Vagina (tissue), 2 donors: Measurements from ENCODE around the gene TMEM52. TPM values are rescaled to one million over a fixed set of nuclear protein-coding genes. Genes with fewer than 3 reads are reported as not detected.
"Not testable (repeated sequence)": the region's sequence is repeated elsewhere in the genome, so short reads cannot be mapped to it uniquely, and the experiment has no call there.

Experiments
- DNase-seq, 2 donors: peaks; one replicate each; pipeline ENCODE4 v3.0.0-alpha.2; 2017; ENCODE audit errors: extremely low spot score in 2 of 2
- H3K27ac ChIP-seq: fragments of 200-600 bp; sonication (generic); one replicate; pipeline ENCODE4 v1.5.1; 2019
- H3K27me3 ChIP-seq: fragments of 200-600 bp; sonication (generic); one replicate; pipeline ENCODE4 v1.5.1; 2019
- H3K36me3 ChIP-seq, 2 donors: fragments of 200-600 bp; sonication (generic); one replicate each; pipeline ENCODE4 v1.5.1; 2017 to 2019
- H3K4me1 ChIP-seq: fragments of 200-600 bp; sonication (generic); one replicate; pipeline ENCODE4 v1.5.1; 2019
- H3K4me3 ChIP-seq, 2 donors: fragments of 200-600 bp; sonication (generic); 1 replicate in 1 of 2; 2 replicates in 1 of 2; pipeline ENCODE4 v1.5.1; 2016 to 2019
- H3K9me3 ChIP-seq: fragments of 200-600 bp; sonication (generic); one replicate; pipeline ENCODE4 v1.5.1; 2019
- POLR2A ChIP-seq, 2 donors: fragments of 450-650 bp; IDR thresholded peaks; one replicate each; pipeline ENCODE4 v1.6.1; 2017; ENCODE audit warnings: antibody characterized with exemption in 2 of 2, mild to moderate bottlenecking in 2 of 2, moderate library complexity in 2 of 2
- POLR2AphosphoS5 ChIP-seq, 2 donors: sonication (generic); formaldehyde crosslinking; IDR thresholded peaks; one replicate each; pipeline ENCODE4 v1.9.0; 2017; ENCODE audit warnings: antibody characterized with exemption in 2 of 2, mild to moderate bottlenecking in 2 of 2, low read depth in 1 of 2; ENCODE audit not compliant: insufficient read depth in 1 of 2
- intact Hi-C: fragments of 100-400 bp; cut with DNase I; formaldehyde crosslinking; loops from one replicate; pipeline ENCODE4 v1.15.1; 2023
- total RNA-seq: library from RNA; depleted of rRNA; stranded (reverse); fragments of >200 nt; gene quantifications from one replicate; pipeline ENCODE4 v1.2.3, GENCODE V29; 2016
- TF ChIP-seq, protein P1 (sequence below), 3 experiments: fragments of 450-650 bp in 2 of 3; fragments of 200-600 bp in 1 of 3; sonication (generic) in 1 of 3; IDR thresholded peaks; one replicate each; pipeline ENCODE4 v1.5.1; 2017 to 2019; ENCODE audit warnings: antibody characterized with exemption in 3 of 3, mild to moderate bottlenecking in 2 of 3, moderate library complexity in 2 of 3

TMEM52 gene
- total RNA-seq, 1 donor from 2014 or later = 5.9 TPM

DNA sequence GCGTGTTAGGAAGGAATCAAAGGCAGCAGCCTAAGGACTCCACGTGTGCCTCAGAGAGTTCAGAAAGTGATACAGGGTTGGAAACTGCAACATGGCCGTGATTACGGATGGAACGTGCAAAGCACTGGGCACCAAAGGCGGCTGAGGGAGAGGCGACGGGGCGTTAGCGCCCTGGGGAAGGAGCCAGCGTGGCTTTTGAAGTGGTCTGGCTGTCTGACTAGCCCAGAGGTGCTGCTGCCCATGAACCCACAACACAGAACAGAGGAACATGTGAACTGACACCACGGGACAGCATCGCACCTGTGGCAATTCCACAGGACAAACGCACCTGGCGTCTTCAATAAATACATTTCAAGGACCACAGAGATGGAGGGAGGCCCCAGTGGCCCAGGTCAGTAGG lies 18.0 kb upstream of the TMEM52 start:
- intact Hi-C loops = no loop called here
- H3K4me3 ChIP-seq = no peak overlapping the region
- no peak for TF ChIP-seq POLR2AphosphoS5 (IDR thresholded peaks at IDR 0.05; ENCODE audit: insufficient read depth in 1 of 2, low read depth in 1 of 2)
- TF ChIP-seq, protein P1, sequence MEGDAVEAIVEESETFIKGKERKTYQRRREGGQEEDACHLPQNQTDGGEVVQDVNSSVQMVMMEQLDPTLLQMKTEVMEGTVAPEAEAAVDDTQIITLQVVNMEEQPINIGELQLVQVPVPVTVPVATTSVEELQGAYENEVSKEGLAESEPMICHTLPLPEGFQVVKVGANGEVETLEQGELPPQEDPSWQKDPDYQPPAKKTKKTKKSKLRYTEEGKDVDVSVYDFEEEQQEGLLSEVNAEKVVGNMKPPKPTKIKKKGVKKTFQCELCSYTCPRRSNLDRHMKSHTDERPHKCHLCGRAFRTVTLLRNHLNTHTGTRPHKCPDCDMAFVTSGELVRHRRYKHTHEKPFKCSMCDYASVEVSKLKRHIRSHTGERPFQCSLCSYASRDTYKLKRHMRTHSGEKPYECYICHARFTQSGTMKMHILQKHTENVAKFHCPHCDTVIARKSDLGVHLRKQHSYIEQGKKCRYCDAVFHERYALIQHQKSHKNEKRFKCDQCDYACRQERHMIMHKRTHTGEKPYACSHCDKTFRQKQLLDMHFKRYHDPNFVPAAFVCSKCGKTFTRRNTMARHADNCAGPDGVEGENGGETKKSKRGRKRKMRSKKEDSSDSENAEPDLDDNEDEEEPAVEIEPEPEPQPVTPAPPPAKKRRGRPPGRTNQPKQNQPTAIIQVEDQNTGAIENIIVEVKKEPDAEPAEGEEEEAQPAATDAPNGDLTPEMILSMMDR (IDR thresholded peaks at IDR 0.05) = no peak
- no peak for TF ChIP-seq POLR2A (IDR thresholded peaks at IDR 0.05)

DNA sequence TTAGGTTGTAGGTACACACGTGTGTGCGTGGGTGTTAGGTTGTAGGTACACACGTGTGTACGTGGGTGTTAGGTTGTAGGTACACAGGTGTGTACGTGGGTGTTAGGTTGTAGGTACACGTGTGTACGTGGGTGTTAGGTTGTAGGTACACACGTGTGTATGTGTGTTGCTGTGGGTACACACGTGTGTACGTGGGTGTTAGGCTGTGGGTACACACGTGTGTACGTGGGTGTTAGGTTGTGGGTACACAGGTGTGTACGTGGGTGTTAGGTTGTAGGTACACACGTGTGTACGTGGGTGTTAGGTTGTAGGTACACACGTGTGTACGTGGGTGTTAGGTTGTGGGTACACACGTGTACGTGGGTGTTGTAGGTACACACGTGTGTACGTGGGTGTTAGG lies 15.8 kb upstream of the TMEM52 start:
- H3K9me3 ChIP-seq, H3K27me3 ChIP-seq, H3K27ac ChIP-seq, H3K36me3 ChIP-seq, DNase-seq, H3K4me1 ChIP-seq, intact Hi-C loops, H3K4me3 ChIP-seq: not testable (repeated sequence)

More for the DNA sequence above, 18.0 kb upstream of the TMEM52 start:
- Histone ChIP-seq H3K27ac (no peak overlapping the region), H3K36me3 (no peaks in the 10 kb centered on the region), H3K27me3 (no peaks in the 10 kb centered on the region), H3K9me3 (no peaks in the 10 kb centered on the region), H3K4me1 (no peaks in the 10 kb centered on the region)
- no peak for DNase-seq

DNA sequence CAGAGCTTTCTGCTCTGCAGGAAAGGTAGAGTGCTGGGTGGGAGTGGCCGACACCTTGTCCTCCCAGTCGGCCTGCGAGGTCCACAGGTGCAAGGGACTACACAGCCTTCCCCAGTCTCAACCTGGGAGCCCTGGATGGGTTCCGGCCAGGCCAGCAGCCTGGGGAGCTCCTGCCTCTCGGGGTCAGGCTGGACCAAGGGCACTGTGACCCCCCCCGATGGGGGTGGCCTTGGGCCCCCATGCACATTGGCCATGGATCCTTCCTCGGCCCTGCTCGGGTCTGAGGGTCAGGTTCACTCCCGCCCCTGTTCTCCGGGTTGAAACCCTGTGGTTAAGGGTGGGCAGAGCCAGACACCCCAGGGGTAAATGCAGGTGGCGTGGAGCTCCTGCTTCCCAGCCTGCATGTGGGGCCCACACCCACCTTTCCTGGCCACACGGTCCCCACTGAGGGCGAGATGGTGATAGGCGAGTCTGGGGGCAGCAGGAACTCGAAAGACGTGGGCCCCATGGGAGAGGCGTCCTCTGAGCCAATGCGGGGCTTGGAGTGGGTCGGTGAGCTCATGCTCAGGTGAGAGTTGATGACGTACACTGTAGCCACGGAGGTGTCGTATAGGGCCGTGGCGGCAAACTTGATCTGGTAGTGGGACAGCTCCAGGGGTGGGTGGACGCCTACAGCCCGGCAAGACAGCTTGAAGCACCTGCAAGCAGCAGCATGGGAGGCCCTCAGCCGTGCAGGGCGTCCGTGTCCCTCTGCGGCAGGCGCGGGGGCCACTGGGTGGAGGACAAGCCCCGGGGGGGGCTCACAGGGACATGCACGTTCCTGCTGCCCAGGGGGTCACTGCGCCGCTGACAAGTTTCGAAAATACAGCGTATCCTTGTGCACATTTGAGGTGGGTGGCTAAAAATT lies 10.8 kb upstream of the TMEM52 start:
- no peak for TF ChIP-seq POLR2AphosphoS5 (IDR thresholded peaks at IDR 0.05; ENCODE audit: insufficient read depth in 1 of 2, low read depth in 1 of 2)
- no peak for TF ChIP-seq POLR2A (IDR thresholded peaks at IDR 0.05)
- TF ChIP-seq, protein P1 (IDR thresholded peaks at IDR 0.05) = no peak

DNA sequence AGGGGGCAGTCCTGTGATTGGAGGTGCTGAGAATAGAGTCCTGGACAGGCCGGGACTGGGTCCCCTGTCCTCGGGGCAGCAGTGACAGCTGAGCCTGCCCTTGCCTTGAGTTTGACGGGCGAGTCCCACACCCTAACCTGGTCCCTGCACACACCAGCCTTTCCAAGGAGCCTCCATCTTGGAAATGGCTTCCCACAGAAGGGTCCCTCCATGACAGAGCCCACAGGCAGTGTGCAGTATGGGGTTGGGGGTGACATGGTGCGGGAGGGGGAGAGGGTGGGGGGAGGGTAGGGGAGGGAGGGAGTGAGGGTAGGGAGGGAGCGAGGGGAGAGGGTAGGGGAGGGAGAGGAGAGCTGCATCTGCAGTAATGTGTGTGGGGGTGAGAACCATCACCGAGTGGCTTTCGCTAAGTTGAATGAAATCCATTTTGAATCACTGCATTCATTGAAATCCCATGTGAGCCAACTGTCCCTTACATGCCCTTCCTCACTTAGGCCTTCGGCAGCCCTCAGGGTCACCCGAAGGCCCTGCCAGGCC lies 10.1 kb upstream of the TMEM52 start:
- H3K9me3 ChIP-seq = no peaks in the 10 kb centered on the region
- intact Hi-C loops = no loop called here
- H3K36me3 ChIP-seq = no peaks in the 10 kb centered on the region
- H3K27ac ChIP-seq = no peak overlapping the region
- no peaks in the 10 kb centered on the region for H3K4me1 ChIP-seq
- no peak overlapping the region for H3K4me3 ChIP-seq
- no peak for DNase-seq
- no peak for TF ChIP-seq POLR2A (IDR thresholded peaks at IDR 0.05)
- TF ChIP-seq, protein P1 (IDR thresholded peaks at IDR 0.05) = no peak
- TF ChIP-seq POLR2AphosphoS5 (IDR thresholded peaks at IDR 0.05; ENCODE audit: insufficient read depth in 1 of 2, low read depth in 1 of 2) = no peak
- H3K27me3 ChIP-seq = no peaks in the 10 kb centered on the region

More for the DNA sequence above, 10.8 kb upstream of the TMEM52 start:
- Histone ChIP-seq H3K9me3 (no peaks in the 10 kb centered on the region), H3K27me3 (no peaks in the 10 kb centered on the region), H3K27ac (no peak overlapping the region), H3K4me1 (no peaks in the 10 kb centered on the region), H3K36me3 (no peaks in the 10 kb centered on the region), H3K4me3 (no peak overlapping the region)
- intact Hi-C loops = no loop called here
- no peak for DNase-seq

DNA sequence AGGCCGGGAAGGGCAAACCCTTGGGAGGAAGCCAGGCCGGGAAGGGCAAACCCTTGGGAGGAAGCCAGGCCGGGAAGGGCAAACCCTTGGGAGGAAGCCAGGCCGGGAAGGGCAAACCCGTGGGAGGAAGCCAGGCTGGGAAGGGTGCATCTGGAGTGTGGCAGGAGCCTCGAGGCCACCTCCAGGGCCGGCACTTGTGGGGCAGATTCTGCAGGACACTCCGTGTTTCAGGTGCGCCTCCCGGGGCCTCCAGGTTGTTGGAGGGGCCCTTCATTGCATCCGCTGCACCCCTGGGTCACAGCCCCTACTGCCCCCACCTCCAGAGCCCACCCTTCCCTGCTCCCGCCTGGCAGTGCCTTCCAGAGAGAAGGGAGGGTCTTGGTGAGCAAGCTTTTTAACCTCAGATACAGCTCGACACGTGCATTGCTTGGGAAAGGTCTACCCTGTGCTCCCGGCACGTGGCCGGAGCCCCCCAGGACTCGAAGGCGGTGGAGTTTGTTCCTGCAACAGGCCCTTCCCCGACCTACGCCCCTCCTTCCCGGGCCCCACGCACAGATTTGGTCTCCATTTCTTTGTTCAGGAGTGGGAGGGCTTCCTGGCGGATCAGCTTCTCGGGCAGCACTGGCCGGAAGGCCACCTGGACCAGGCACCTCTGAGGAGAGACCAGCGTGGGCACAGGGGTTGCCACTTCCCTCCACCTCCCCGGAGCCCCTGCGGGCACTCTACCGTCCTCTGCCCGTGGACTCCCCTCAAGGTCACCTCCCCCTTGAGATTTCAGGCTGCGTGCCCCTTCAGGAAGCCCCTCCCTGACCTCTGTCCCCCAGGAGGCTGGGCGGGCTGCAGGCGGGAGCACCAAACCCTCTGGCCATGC lies 9.4 kb upstream of the TMEM52 start:
- no peak for DNase-seq
- Histone ChIP-seq H3K4me1 (no peaks in the 10 kb centered on the region), H3K36me3 (no peaks in the 10 kb centered on the region), H3K27ac (no peak overlapping the region), H3K27me3 (no peaks in the 10 kb centered on the region), H3K4me3 (no peak overlapping the region), H3K9me3 (no peaks in the 10 kb centered on the region)
- TF ChIP-seq, protein P1 (IDR thresholded peaks at IDR 0.05) = no peak
- no peak for TF ChIP-seq POLR2AphosphoS5 (IDR thresholded peaks at IDR 0.05; ENCODE audit: insufficient read depth in 1 of 2, low read depth in 1 of 2)
- no peak for TF ChIP-seq POLR2A (IDR thresholded peaks at IDR 0.05)
- intact Hi-C loops = no loop called here
